H1 (cell line): ENCODE measurements around the gene SERPINB6. TPM values are rescaled to one million over a fixed set of nuclear protein-coding genes. Genes with fewer than 3 reads are reported as not detected.

ENCODE experiments used
- CTCF ChIA-PET: fragments of 300-600 bp; sonication (Branson Sonifier 250); formaldehyde crosslinking; loops from one replicate; lab custom pipeline; 2021; ENCODE audit not compliant: partially characterized antibody; lab: Charles Lee
- POLR2A ChIA-PET: fragments of 300-600 bp; sonication (Branson Sonifier 250); formaldehyde crosslinking; loops from one replicate; lab custom pipeline; 2021; ENCODE audit warnings: inconsistent platforms; ENCODE audit not compliant: partially characterized antibody; lab: Charles Lee
- DNase-seq, 2 experiments: peaks; one replicate each; pipeline versions ENCODE4 v3.0.0 to v3.0.0-alpha.2; 2010 to 2022; ENCODE audit warnings: low spot score in 2 of 2, low read depth in 1 of 2, mixed read lengths in 1 of 2
- FAIRE-seq: peaks from 2 replicates; lab custom pipeline; 2011; peaks lifted over from hg19 to GRCh38; lab: Jason Lieb, UNC
- H2AFZ ChIP-seq: 2 replicates; pipeline ENCODE4 v1.8.1; 2012; ENCODE audit warnings: low read length, inconsistent platforms
- H2AK5ac ChIP-seq: 2 replicates; pipeline ENCODE4 v1.6.1; 2013; ENCODE audit warnings: low read depth, low read length
- H2BK120ac ChIP-seq: replicated peaks from 2 replicates; pipeline ENCODE3; 2013; ENCODE audit warnings: low read depth, low read length, inconsistent platforms
- H2BK12ac ChIP-seq: 2 replicates; pipeline ENCODE4 v1.6.1; 2013; ENCODE audit warnings: low read depth, low read length
- H2BK15ac ChIP-seq: 2 replicates; pipeline ENCODE4 v1.6.1; 2013; ENCODE audit warnings: low read length
- H2BK20ac ChIP-seq: 2 replicates; pipeline ENCODE4 v1.6.1; 2013; ENCODE audit warnings: low read length
- H2BK5ac ChIP-seq: 2 replicates; pipeline ENCODE4 v1.6.1; 2013; ENCODE audit warnings: low read depth, low read length
- H3K14ac ChIP-seq: 2 replicates; pipeline ENCODE4 v1.6.1; 2013; ENCODE audit warnings: inconsistent platforms; ENCODE audit not compliant: insufficient read length
- H3K18ac ChIP-seq: 2 replicates; pipeline ENCODE4 v1.6.1; 2013; ENCODE audit warnings: low read length; ENCODE audit errors: extremely low read depth
- H3K23ac ChIP-seq: 2 replicates; pipeline ENCODE4 v1.6.1; 2013; ENCODE audit warnings: inconsistent platforms; ENCODE audit not compliant: insufficient read length
- H3K23me2 ChIP-seq: 2 replicates; pipeline ENCODE4 v1.6.1; 2013; ENCODE audit warnings: low read depth, low read length
- H3K27ac ChIP-seq: 2 replicates; pipeline ENCODE4 v1.6.1; 2011; ENCODE audit warnings: low read depth, low read length, inconsistent platforms
- H3K27me3 ChIP-seq, 4 experiments: replicated peaks in 1 of 4; 1 replicate in 1 of 4; 2 replicates in 3 of 4; pipeline versions ENCODE4 v1.6.1 to v1.8.1; 2011 to 2013; ENCODE audit warnings: low read length in 3 of 4, mild to moderate bottlenecking in 3 of 4, inconsistent platforms in 2 of 4, mixed read lengths in 2 of 4, moderate library complexity in 1 of 4; ENCODE audit not compliant: control insufficient read depth in 3 of 4, insufficient read depth in 3 of 4; ENCODE audit errors: extremely low read depth in 1 of 4
- H3K36me3 ChIP-seq, 4 experiments: 2 replicates each; pipeline versions ENCODE4 v1.6.1 to v1.8.1; 2011 to 2013; ENCODE audit warnings: mild to moderate bottlenecking in 4 of 4, low read length in 3 of 4, moderate library complexity in 2 of 4, control low read depth in 1 of 4, inconsistent platforms in 1 of 4; ENCODE audit not compliant: insufficient read depth in 4 of 4, control insufficient read depth in 2 of 4
- H3K4ac ChIP-seq: replicated peaks from 2 replicates; pipeline ENCODE3; 2013; ENCODE audit warnings: low read length, low read depth, mixed read lengths, inconsistent platforms; ENCODE audit not compliant: insufficient read length
- H3K4me1 ChIP-seq, 4 experiments: replicated peaks in 1 of 4; 1 replicate in 1 of 4; 2 replicates in 3 of 4; pipeline versions ENCODE4 v1.6.1 to v1.8.1; 2011 to 2013; ENCODE audit warnings: low read length in 3 of 4, inconsistent platforms in 2 of 4, mixed read lengths in 1 of 4; ENCODE audit not compliant: insufficient read depth in 4 of 4, control insufficient read depth in 3 of 4
- H3K4me2 ChIP-seq, 2 experiments: 2 replicates each; pipeline versions ENCODE4 v1.6.1 to v1.8.1; 2011 to 2013; ENCODE audit warnings: low read depth in 2 of 2, low read length in 2 of 2, control low read depth in 1 of 2, inconsistent platforms in 1 of 2, mild to moderate bottlenecking in 1 of 2; ENCODE audit not compliant: insufficient read depth in 1 of 2
- H3K4me3 ChIP-seq, 4 experiments: fragments of 200-600, 300-600 bp in 1 of 4; sonication (generic), shearing (Covaris generic), sonication (Bioruptor Twin) in 1 of 4; 2 replicates each; pipeline versions ENCODE4 v1.5.1 to v1.8.1; 2011 to 2016; ENCODE audit warnings: low read length in 4 of 4, low read depth in 3 of 4, control low read depth in 2 of 4, inconsistent platforms in 2 of 4, mild to moderate bottlenecking in 2 of 4, mixed read lengths in 1 of 4, moderate library complexity in 1 of 4; ENCODE audit not compliant: insufficient read depth in 2 of 4; ENCODE audit errors: extremely low read depth in 1 of 4
- H3K56ac ChIP-seq: replicated peaks from 2 replicates; pipeline ENCODE3; 2013; ENCODE audit warnings: low read depth, mild to moderate bottlenecking, mixed read lengths, low read length, inconsistent platforms; ENCODE audit not compliant: insufficient read length
- H3K79me1 ChIP-seq: 2 replicates; pipeline ENCODE4 v1.6.1; 2013; ENCODE audit warnings: low read depth, low read length, control low read depth
- H3K79me2 ChIP-seq, 2 experiments: 2 replicates each; pipeline versions ENCODE4 v1.6.1 to v1.8.1; 2012 to 2013; ENCODE audit warnings: low read length in 2 of 2, mild to moderate bottlenecking in 2 of 2, inconsistent platforms in 1 of 2; ENCODE audit not compliant: insufficient read depth in 2 of 2, control insufficient read depth in 1 of 2
- H3K9ac ChIP-seq, 4 experiments: replicated peaks in 1 of 4; 1 replicate in 1 of 4; 2 replicates in 3 of 4; pipeline versions ENCODE4 v1.6.1 to v1.8.1; 2011 to 2013; ENCODE audit warnings: low read depth in 3 of 4, low read length in 3 of 4, control low read depth in 2 of 4, mild to moderate bottlenecking in 2 of 4, moderate library complexity in 2 of 4, inconsistent platforms in 1 of 4; ENCODE audit errors: extremely low read depth in 1 of 4
- H3K9me3 ChIP-seq, 2 experiments: 2 replicates each; pipeline versions ENCODE4 v1.6.1 to v1.8.1; 2012 to 2013; ENCODE audit warnings: mild to moderate bottlenecking in 2 of 2, moderate library complexity in 2 of 2, control low read depth in 1 of 2, inconsistent platforms in 1 of 2, low read depth in 1 of 2, low read length in 1 of 2, mixed read lengths in 1 of 2; ENCODE audit not compliant: insufficient read depth in 2 of 2
- H4K20me1 ChIP-seq, 2 experiments: replicated peaks in 1 of 2; 2 replicates each; pipeline versions ENCODE3 to v1.8.1; 2011 to 2013; ENCODE audit warnings: inconsistent platforms in 2 of 2, low read length in 2 of 2, mild to moderate bottlenecking in 1 of 2; ENCODE audit not compliant: insufficient read depth in 2 of 2, control insufficient read depth in 1 of 2
- H4K5ac ChIP-seq: 2 replicates; pipeline ENCODE4 v1.6.1; 2013; ENCODE audit warnings: low read length, low read depth, mixed read lengths, inconsistent platforms; ENCODE audit not compliant: insufficient read length
- H4K8ac ChIP-seq: 2 replicates; pipeline ENCODE4 v1.8.0; 2013; ENCODE audit warnings: mild to moderate bottlenecking, moderate library complexity, low read length, inconsistent platforms; ENCODE audit not compliant: insufficient read depth; ENCODE audit errors: extremely low read depth
- H4K91ac ChIP-seq: replicated peaks from 2 replicates; pipeline ENCODE3; 2013; ENCODE audit warnings: low read length, mixed read lengths, inconsistent platforms; ENCODE audit not compliant: insufficient read length
- BACH1 ChIP-seq: IDR thresholded peaks from 2 replicates; pipeline ENCODE4 v1.6.1; 2012; ENCODE audit warnings: low read length, improper control_type of control experiment
- BRCA1 ChIP-seq: IDR thresholded peaks from 2 replicates; pipeline ENCODE4 v1.6.1; 2012; ENCODE audit warnings: low read depth, low read length, improper control_type of control experiment
- CBX5 ChIP-seq: fragments of 300-800, 300-1000 bp; sonication (generic); IDR thresholded peaks from 2 replicates; pipeline ENCODE4 v1.7.1; 2016; ENCODE audit warnings: antibody characterized with exemption, low read length, low read depth
- HDAC2 ChIP-seq, 2 experiments: fragments of 300-600 bp in 1 of 2; sonication (generic) in 1 of 2; IDR thresholded peaks; 2 replicates each; pipeline ENCODE4 v1.6.1; 2011 to 2012; ENCODE audit warnings: low read depth in 2 of 2, low read length in 2 of 2, mild to moderate bottlenecking in 2 of 2, moderate library complexity in 2 of 2, borderline replicate concordance in 1 of 2, inconsistent platforms in 1 of 2
- NRF1 ChIP-seq: IDR thresholded peaks from 2 replicates; pipeline ENCODE4 v1.6.1; 2011; ENCODE audit warnings: mild to moderate bottlenecking, low read depth, low read length, improper control_type of control experiment
- SP2 ChIP-seq: IDR thresholded peaks from 2 replicates; pipeline ENCODE4 v1.6.1; 2012; ENCODE audit warnings: mild to moderate bottlenecking, low read length, inconsistent platforms
- SUZ12 ChIP-seq: fragments of 200-600 bp; sonication (generic); IDR thresholded peaks from 2 replicates; pipeline ENCODE4 v1.6.1; 2012; ENCODE audit warnings: mild to moderate bottlenecking, inconsistent platforms, low read length, moderate library complexity, mixed read lengths
- TAF1 ChIP-seq: IDR thresholded peaks from 2 replicates; pipeline ENCODE4 v1.6.1; 2011; ENCODE audit warnings: mild to moderate bottlenecking, low read depth, low read length
- TAF7 ChIP-seq: optimal IDR thresholded peaks from 2 replicates; pipeline ENCODE3; 2011; ENCODE audit warnings: low read depth, mild to moderate bottlenecking, inconsistent platforms, low read length, moderate library complexity, borderline replicate concordance
- WGBS, 2 experiments: shearing (Covaris generic) in 1 of 2; methylation state at CpG; one replicate each; pipeline versions ENCODE4 v1.1.6 to v1.1.7; 2013 to 2015; ENCODE audit warnings: low lambda C conversion rate in 2 of 2, mixed read lengths in 2 of 2, inconsistent platforms in 1 of 2, low coverage in 1 of 2, missing lambda C conversion rate in 1 of 2; ENCODE audit not compliant: insufficient replicate concordance in 2 of 2, insufficient coverage in 1 of 2, insufficient read length in 1 of 2; ENCODE audit errors: extremely low coverage in 1 of 2, missing lambda C conversion rate in 1 of 2; 5-methylcytosine and 5-hydroxymethylcytosine counted together
- polyA plus RNA-seq, 7 experiments: library from polyadenylated mRNA; depleted of rRNA in 3 of 7; stranded (reverse) in 5 of 7; unstranded in 2 of 7; fragments of >200 nt in 5 of 7; fragments of 200-250 nt in 2 of 7; gene quantifications; 1 replicate in 5 of 7; 2 replicates in 1 of 7; 4 replicates in 1 of 7; pipeline versions ENCODE4 v1.2.1 to v1.2.3, GENCODE V29; 2011 to 2013; ENCODE audit warnings: missing spikeins in 2 of 7, mixed read lengths in 2 of 7
- total RNA-seq: library from RNA; stranded (reverse); fragmentation: NEBNext Ultra II Directional; extraction: Animal tissue kit (Norgen Biotek cat#: 25700); gene quantifications from 2 replicates; pipeline ENCODE4 v1.2.1, GENCODE V29; 2021

Gene SERPINB6
- total and polyA plus RNA-seq, 2 of the 8 experiments (the other 6 are each of a cell fraction or from before 2014, with no cell fraction given) = 27.2 to 29.4 TPM

GRCh38 chr6:2900221-2900807 lies 71.1 kb downstream of the SERPINB6 start:
- peaks cover 8 to 61% (median 19%) of the 10 kb centered on the region in 4 experiments; a peak in 7 of 8 replicates for H3K36me3 ChIP-seq
- ChIA-PET POLR2A (interaction anchor here (0.9 to 1.9 kb wide), 4 partner anchors 9 to 59 kb away, joined by 3 to 6 read pairs (median 4); no protein-coding TSS in a partner anchor), CTCF (interaction anchor here (0.8 to 4.6 kb wide), 14 partner anchors 11 to 162 kb away, joined by 3 to 32 read pairs (median 4); no protein-coding TSS in a partner anchor)
- peaks cover 0 to 2% (median 0%) of the 10 kb centered on the region in 4 experiments; a peak in 2 of 7 replicates for H3K27me3 ChIP-seq
- 87% methylated on average over 15 of the region's 15 CpGs; no CpG with 5 or more reads in 1 of the 2 experiments for WGBS, 2 experiments
- peaks cover 0 to 28% of the 10 kb centered on the region in 2 experiments; a peak in 2 of 4 replicates for H3K79me2 ChIP-seq
- no peak overlapping the region for H4K91ac ChIP-seq
- no peak overlapping the region for H3K4ac ChIP-seq
- H3K14ac ChIP-seq = no peak overlapping the region
- H2BK20ac ChIP-seq = no peak overlapping the region
- peaks cover 8% of the 10 kb centered on the region; the same call in 1 of the 2 replicates for H3K23me2 ChIP-seq
- H3K9ac ChIP-seq = no peak overlapping the region; a peak in 1 of 7 replicates
- peak overlapping the region; percentile 3 to 92; a peak in 2 of 4 replicates for H3K4me2 ChIP-seq
- no peak overlapping the region for H3K23ac ChIP-seq
- no peak overlapping the region for H4K5ac ChIP-seq
- no peak for TF ChIP-seq BACH1
- no peak for TF ChIP-seq CBX5
- no peak for TF ChIP-seq HDAC2 (IDR thresholded peaks at IDR 0.05; ENCODE audit: borderline replicate concordance in 1 of 2, low read depth in 2 of 2, low read length in 2 of 2)
- no peak for TF ChIP-seq NRF1
- TF ChIP-seq SP2 = no peak
- TF ChIP-seq SUZ12 = no peak
- TF ChIP-seq TAF7 = no peak
- no peak for TF ChIP-seq BRCA1
- TF ChIP-seq TAF1 = no peak
- TF ChIP-seq, all 59 proteins: peak for 0
- FAIRE-seq (no peak), DNase-seq (no peak)
- no peak overlapping the region for H2BK12ac ChIP-seq
- H3K9me3 ChIP-seq = no peaks in the 10 kb centered on the region
- H2AFZ ChIP-seq = no peak overlapping the region
- no peak overlapping the region for H4K8ac ChIP-seq
- H3K18ac ChIP-seq = no peak overlapping the region
- no peak overlapping the region for H3K27ac ChIP-seq
- H3K79me1 ChIP-seq = peaks cover 5% of the 10 kb centered on the region; the same call in 1 of the 2 replicates
- no peak overlapping the region for H2BK15ac ChIP-seq
- peaks cover 0 to 23% (median 4%) of the 10 kb centered on the region in 4 experiments; a peak in 5 of 7 replicates for H3K4me1 ChIP-seq
- no peaks in the 10 kb centered on the region for H4K20me1 ChIP-seq
- H2AK5ac ChIP-seq = no peak overlapping the region
- no peak overlapping the region for H2BK120ac ChIP-seq
- H3K56ac ChIP-seq = no peak overlapping the region
- H2BK5ac ChIP-seq = no peak overlapping the region
- peak overlapping the region in 2 of 4 experiments; percentile 72 to 80; a peak in 2 of 8 replicates for H3K4me3 ChIP-seq
